HG02840 (cell line): ENCODE results near the gene BCL2L11.

Source experiments
- ATAC-seq: cut with Tn5 transposase; IDR thresholded peaks from one replicate; pipeline ENCODE4 v1.9.1; 2021; ENCODE audit warnings: mild to moderate bottlenecking, moderate library complexity, moderate number of reproducible peaks; ENCODE audit not compliant: unreplicated experiment, low FRiP score

Gene BCL2L11

DNA sequence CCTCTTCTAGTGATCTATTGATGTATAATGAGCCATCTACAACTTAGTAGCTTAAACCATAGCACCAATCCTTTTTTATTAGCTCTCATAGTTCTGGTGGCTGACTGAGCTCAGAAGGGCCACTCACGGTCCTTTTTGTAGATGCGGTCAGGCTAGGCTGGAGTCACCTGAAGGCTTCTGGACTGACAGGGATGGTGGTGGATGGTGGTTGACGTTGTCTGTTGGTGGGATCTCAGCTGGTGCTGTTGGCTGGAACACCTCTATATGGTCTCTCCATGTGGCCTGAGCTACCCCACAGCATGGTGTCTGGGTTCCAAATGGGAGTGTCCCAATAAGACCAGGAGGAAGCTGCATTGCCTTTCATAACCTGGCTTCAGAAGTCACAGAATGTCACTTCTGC, 68.0 kb downstream of the BCL2L11 start:
- ATAC-seq: no peak

GRCh38 chr2:111189106-111189505, 68.4 kb downstream of the BCL2L11 start:
- no peak for ATAC-seq

DNA sequence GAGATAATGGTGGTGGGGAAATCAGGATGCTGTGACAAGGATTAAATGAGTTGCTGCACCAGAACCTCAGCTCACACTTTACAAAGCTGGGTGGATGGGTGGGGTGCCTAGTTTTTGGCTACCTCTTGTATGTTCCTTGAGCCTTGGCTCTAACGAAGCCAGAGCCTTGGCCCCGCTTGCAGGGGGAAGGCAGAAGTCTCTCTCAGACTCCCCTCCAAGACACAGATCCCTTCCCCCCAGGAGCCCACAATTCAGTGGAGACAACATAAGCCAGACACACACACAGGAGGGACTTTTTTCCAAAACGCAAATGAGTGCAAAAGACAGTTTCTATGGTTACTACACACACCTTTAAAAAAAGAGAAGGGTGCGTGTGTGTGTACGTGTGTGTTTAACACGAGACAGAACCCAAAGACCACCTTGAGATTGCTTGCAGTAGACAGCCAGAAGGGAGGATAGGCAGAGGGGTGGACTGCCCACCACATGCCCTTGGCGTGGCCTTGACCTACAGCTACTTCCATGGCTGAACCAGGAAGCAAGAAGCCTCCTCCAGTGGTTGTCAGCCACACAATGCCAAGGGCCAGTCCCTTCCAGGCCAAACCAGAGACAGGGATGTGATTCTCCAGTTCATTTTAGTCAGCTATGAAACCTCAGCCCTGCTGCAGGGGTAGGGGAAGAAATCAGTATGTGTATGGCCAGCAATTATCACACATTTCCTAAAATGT, 70.3 kb downstream of the BCL2L11 start:
- ATAC-seq: no peak

GRCh38 chr2:111191877-111192276, 71.2 kb downstream of the BCL2L11 start:
- no peak for ATAC-seq

- no peak for ATAC-seq
Measured at GRCh38 chr2:111192776-111193368, 72.2 kb downstream of the BCL2L11 start.

DNA sequence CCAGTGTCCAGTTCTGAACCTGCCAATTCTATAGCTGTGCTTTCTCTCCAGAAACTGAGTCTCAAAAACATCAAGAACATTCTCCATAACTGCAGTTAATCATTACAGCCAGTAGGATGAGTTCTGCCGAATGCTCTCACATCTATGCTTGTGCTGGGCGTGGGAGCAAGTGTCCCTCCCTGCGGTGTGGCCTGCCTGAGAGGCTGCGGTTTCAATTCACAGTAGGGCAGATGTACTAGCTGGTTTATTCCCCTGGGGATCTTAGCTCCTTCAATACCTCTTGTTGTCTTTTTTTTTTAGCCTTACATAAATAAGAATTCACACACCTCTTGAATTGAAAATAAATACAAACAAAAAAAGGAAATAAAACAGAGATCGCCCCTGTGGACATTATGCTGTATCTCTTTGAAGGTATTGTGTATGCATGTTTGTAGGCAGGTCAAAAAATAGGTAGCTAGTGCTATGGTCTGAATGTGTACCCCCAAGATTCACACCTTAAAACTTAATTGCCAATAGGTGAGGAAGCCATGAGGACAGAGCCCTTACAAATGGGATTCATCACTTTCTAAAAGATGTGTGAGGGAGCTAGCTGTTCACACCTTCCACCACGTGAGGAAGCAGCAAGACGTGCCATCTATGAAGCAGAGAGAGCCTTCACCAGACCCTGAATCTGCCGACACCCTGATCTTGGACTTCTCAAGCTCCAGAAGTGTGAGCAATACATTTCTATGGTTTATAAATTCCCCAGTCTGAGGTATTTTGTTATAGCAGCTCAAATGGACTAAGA, 74.3 kb downstream of the BCL2L11 start:
- no peak for ATAC-seq

DNA sequence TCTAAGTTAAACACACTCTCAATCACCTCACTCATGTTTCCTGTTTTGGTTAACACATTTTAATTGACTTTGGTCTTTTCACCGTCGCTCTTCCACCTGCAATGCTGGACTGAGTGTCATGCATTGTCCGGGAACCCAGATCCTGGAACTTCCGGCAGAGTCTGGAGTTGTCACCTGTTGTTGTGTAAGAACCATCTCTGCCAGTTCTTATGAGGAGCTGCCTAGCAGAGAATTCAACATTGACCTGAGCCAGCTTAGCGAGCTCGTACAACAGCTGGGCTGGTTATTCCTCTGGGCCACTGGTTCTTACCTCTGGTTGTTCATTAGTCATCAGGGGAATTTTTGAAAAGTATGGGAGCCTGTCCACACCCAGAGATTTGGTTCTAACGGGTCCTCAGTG, 75.7 kb downstream of the BCL2L11 start:
- no peak for ATAC-seq

DNA sequence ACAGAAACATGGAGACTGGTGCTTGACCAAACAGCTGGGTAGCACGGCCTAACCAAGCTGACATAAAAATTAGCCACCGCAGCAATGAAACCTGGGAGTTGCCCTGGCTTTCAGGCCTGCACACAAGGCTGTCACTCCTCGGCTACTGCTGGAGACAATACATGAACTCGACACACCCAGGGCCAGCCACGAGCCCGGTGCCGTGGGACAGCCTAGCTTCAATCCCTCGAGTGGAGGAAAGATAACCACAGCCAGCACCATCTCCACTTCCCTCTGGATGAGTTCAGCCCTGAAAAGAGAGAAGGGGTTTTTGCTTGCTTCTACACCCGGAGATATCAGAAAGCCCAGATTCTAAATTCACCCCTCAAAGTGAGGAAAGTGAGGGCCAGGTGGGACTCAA, 78.0 kb downstream of the BCL2L11 start:
- no peak for ATAC-seq

DNA sequence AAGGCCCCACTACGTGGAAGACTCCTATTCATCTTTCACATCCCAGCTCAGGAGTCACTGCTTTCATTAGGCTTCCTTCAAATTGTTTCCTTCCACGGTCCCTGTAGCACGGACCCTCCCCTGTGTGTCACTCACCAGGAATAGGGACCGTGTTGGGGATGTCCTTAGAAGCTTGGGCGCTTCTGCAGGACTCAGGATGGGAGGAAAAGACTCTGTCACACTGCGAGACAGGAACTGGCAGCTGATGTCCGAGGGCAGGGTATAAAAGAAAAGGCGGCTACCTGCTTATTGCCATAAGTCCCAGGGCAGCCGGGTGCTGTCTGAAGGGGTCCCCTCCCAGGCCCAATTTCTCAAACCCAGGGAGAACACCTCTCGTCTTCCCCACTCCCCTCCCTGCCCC, 79.1 kb downstream of the BCL2L11 start:
- ATAC-seq: no peak

DNA sequence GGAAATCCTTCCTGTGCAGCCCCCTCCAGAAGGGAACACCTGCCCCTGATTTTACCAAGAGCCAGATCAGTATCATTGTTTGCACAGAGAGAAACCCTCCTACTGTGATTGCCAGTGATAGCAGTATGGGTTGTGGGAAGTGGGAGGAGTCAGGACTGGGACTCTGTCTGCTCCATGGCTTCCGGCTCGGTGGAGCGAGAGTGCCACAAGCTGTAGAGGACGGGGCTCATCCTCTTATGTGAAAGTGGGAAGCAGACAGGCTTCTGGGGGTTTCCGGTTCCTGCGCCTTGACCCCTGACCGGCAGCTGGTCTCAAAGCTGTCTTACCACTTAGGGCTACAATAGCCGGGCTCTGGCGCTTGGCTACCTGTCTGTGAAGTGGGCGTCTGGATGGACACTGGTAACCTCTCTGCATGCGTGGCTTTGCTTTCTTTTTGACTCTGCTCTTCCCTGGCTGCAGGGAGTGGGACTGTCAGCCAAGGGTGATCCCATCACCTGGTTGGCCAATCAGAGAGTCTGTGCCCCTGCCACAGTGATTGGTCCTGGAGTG, 79.7 kb downstream of the BCL2L11 start:
- no peak for ATAC-seq

DNA sequence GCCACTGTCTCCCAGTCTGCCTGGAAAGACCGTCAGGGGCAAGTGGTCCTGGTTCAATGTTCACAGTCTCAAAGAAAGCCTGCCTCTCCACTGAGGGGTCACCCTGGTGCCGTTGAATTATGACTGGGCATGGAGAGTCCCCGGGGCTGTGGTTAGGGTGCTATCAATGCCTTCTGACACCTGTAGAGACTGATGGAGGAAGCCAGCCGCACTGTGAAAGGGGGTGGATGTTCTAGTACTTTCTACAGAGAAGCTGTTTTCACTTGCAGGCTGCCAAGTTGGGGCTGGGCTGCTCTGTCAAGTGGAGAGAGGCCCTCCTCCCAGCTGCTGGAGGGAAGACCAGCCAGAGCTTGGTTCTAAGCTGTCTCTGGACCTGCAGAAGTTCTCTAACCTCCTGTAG, 80.5 kb downstream of the BCL2L11 start:
- peak; percentile 79 for ATAC-seq

DNA sequence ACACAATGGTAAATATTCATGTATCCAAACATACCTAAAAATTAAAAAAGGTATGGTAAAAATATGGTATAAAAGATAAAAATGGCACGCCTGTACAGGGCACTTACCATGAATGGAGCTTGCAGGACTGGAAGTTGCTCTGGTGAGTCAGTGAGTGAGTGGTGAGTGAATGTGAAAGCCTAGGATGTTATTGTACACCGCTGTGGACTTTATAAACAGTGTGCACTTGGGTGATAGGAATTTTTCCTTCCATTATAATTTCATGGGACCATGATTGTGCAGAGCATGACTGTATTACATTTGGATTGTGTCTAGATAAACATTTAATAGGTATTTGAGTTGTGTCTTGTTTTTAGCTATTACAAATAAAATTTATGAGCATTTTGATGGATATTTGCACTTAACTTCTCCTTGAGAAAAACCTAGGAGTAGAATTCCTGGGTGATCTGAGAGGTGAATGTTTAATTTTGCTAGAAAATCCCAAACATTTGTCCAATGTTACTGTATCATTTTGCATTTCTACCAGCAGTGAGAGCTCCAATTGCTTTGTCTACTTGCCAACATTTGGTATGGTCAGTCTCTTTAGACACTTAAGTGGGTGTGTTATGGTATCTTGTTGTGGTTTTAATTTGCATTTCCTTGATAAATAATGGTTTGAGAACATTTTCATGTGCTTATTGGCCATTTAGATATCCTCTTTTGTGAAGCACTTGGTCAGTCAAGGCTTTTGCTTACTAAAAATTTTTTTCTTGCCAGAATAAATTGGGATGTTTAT, 81.7 kb downstream of the BCL2L11 start:
- no peak for ATAC-seq

DNA sequence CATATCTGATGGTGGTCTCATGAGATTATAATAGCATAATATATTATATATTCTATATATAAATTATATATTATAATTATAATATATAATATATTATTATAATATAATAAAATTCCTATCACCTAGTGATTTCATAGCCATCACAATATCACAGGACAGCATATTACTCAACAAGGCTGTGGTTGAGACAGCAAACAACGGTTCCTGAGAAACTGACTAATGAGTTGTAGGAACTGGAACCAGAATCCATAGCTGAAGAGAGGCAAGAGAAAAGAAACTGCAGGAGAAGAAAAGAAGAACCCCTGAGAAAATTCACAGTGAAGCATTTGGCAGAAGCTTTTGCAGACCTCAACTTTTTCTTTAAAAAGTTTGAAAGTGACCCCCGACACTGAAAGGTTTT, 84.0 kb downstream of the BCL2L11 start:
- no peak for ATAC-seq

GRCh38 chr2:111205774-111206173, 85.1 kb downstream of the BCL2L11 start:
- ATAC-seq: no peak

- ATAC-seq: no peak
Measured at GRCh38 chr2:111207851-111208250, 87.1 kb downstream of the BCL2L11 start.

GRCh38 chr2:111208639-111209038, 87.9 kb downstream of the BCL2L11 start:
- peak; percentile 18 for ATAC-seq

DNA sequence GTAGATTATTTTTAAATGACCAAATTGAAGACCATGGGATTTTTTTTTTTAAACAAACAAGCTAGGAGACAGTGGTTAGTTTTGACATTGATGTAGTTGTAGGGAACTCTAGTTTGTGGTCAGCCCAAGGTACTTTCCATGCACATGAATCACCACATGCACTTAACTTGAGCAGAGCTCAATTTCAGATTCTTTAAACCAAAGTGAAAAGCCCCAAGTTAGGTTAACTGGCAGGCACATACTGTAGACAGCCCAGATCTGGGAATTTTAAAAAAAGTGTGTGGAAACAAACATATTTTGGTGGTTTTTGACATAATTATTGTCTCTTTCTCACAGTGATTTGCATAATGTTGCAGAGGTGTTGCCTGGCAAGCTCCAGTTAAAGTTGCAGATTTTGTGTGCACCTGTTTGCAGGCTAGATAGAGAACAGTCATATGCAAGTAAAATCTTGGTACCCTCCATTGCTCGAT, 88.4 kb downstream of the BCL2L11 start:
- ATAC-seq: peak; percentile 78

DNA sequence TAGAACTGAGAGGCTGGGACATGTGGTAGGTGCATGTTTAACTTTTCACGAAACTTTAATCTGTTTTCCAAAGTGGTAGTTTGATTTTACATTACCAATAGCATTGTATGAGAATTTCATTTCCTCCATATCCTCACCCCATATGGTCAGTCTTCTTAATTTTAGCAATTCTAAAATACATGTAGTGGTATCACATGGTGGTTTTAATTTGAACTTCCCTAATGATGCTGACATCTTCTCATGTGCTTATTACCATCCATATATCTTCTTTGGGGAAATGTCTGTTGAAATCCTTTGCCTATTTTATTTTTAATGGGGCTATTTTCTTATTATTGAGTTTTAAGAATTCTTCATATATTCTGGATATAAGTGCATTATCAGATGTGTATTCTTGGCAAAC, 89.3 kb downstream of the BCL2L11 start:
- no peak for ATAC-seq

DNA sequence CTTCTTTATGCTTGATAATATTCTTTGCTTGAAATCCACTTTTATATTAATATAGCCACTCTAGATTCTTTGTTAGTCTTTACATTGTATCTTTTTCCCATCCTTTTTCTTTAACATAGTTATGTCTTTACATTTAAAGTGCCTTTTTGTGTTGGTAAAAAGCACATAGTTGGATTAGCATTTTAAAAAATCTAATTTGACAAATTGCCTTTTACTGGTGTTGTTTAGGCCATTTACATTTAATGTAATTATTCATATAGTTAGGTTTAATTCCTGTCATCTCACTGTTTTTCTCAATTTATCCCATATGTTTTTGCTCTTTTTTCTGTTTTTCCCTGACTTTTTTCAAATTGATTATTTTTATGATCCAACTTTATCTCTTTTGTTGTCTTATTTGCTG, 93.2 kb downstream of the BCL2L11 start:
- no peak for ATAC-seq

GRCh38 chr2:111216811-111217652, 96.3 kb downstream of the BCL2L11 start:
- ATAC-seq: no peak
